Stimulated activated CD4-positive, alpha-beta T cell treated with anti-CD3 and anti-CD28 coated beads, TNF-alpha, amount 100 ng/mL, for 24 hours (primary cell): ENCODE results near the gene IL31RA.
"Not testable (repeated sequence)": the region's sequence is repeated elsewhere in the genome, so short reads cannot be mapped to it uniquely, and the experiment has no call there.

Source experiments
- DNase-seq, 3 experiments: peaks; one replicate each; pipeline ENCODE4 v3.0.0-alpha.2; 2020; ENCODE audit warnings: low read depth in 3 of 3

Gene IL31RA

GRCh38 chr5:55850839-55851674 is at the start of gene IL31RA:
Gene IL31RA, plus strand, starts transcription at chr5:55851357. Its CDS starts 214 bp downstream, at chr5:55851571.
- DNase-seq, result no peak

DNA sequence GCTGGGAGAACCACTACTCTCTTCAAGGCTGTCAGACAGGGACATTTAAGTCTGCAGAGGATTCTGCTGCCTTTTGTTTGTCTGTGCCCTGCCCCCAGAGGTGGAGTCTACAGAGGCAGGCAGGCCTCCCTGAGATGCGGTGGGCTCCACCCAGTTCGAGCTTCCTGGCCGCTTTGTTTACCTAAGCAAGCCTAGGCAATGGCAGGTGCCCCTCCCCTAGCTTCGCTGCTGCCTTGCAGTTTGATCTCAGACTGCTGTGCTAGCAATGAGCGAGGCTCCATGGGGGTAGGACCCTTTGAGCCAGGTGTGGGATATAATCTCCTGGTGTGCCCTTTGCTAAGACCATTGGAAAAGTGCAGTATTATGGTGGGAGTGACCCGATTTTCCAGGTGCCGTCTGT is 42.3 kb upstream of the IL31RA start:
- DNase-seq, result not testable (repeated sequence)

DNA sequence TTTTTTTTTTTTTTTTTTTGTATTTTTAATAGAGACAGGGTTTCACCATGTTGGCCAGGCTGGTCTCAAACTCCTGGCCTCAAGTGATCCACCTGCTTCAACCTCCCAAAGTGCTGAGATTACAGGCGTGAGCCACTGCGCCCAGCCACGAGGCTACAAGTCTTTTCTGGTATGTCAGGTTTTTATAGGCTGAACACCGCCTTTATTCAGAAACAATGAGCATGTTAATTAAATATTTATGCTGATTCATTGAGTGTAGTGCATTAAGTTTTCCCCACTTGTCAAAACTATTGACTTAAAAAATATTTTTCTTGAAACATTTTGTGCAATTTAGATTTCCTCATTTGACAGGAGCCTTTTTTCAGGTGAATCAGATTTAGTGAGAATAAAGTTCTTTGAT is 35.2 kb upstream of the IL31RA start:
- not testable (repeated sequence) for DNase-seq

GRCh38 chr5:55816342-55816741 is 34.8 kb upstream of the IL31RA start:
- DNase-seq, result no peak

DNA sequence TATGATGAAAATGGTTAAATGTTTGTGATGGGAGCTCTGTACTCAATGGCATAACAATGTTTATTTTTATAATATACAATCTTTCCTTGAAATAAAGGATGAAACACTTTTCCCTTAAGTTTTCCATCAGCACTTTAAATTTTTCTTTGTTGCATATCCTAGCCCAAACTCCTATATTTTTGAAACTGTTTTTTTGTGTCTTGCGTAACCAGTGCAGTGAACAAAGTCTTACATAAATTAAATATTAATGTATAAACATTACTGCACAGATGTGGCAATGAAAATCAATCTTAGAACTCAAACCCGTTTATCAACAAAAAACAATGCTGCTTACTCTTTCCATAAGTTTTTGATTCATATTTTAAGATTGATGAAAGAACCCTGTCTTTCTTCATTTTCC is 34.1 kb upstream of the IL31RA start:
- no peak for DNase-seq

DNA sequence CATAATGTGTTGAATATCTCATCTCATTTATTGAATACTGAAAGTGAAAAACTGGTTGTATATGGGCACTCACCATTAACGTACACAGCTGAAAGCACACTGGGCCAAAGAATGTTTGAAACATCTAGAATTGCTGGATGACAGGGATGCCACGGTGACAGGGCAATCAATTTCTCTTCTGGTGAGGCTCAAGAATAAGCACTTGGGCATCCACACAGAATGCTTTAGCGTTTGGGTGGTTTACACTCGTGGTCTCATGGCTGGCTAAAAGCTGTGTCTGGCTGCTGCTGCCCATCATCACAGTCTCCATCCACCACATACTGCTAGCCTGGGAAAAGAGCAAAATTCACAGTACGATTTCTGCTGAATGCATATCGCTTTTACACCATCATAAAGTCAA is 30.7 kb upstream of the IL31RA start:
- no peak for DNase-seq

DNA sequence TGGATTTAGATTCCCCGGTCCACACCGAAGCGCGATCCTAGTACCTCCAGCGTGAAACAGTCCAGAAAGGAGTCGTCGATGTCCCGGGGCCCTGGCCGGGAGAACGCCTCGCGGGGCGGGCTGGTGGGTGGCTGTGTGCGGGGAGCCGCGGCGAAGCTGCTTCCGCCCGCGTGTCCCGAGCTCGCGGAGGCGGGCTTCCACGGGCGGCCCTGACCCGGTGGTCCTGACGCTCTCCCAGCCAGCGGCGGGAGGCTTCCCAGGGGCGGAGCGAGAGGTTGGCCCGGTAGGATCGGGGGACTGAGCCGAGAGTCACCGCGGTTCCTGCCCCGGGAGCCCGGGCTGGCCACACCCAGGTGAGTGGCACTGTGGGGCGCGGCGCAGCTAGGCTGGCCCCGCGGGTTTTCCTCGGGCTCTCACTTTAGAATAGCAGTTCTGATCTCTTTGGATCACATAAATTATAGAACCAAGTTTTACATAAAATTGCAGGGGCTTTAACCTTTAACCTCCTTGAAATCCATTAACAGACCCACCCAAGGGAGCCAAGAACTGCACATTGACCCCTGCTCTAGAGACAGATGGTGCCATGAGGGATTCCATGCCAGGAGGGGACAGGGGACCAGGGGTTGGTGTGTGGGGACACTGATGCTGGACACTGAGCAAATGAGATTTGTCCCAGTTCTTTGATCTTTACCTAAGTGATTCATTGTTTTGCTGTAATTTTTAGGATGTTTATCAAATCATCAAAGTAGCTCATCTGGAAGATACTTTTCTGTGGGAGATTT is 29.2 kb upstream of the IL31RA start:
- peak in 1 of 3 experiments; percentile 5 for DNase-seq

GRCh38 chr5:55823151-55823796 is 27.9 kb upstream of the IL31RA start:
- DNase-seq, result no peak

GRCh38 chr5:55829956-55830355 is 21.2 kb upstream of the IL31RA start:
- DNase-seq, result no peak

- DNase-seq, result no peak
These were observed 18.7 kb upstream of the IL31RA start for GRCh38 chr5:55832446-55832845.

GRCh38 chr5:55836191-55836590 is 15.0 kb upstream of the IL31RA start:
- no peak for DNase-seq

DNA sequence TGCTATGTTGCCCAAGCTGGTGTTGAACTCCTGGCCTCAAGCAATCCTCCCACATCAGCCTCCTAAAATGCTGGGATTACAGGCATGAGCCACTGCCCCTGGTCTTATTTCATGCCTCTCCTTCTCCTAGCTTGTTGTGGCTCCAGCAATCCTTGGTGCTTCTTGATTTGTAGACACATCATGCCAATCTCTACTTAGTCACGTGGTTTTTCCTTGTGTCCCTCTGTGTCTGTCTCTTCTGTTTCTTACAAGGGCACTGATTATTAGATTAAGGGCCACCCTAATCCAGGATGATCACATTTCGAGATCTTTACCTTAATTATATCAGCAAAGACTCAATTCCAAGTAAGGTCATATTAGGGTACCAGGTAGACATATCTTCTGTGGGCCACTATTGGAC is 9.2 kb upstream of the IL31RA start:
- DNase-seq, result no peak

GRCh38 chr5:55847837-55848236 is 3.3 kb upstream of the IL31RA start:
- DNase-seq, result no peak

DNA sequence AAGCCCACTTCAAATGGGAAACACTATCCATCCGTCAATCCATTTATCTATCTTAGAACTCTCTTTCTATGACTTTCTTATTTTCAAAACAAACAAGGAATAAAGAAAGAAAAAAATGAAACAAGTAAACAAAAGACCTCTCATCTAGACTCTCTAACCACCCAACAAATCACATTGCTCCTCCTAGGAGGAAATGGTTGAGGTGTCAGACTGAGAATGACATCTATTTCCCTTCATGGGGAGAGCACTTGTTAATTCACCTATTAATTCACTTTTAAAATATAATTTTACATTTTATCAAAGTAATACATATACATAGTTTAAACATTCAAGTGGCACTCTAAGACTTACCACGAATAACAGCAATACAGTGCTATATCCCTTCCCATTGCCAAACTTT is 2.4 kb upstream of the IL31RA start:
- DNase-seq, result no peak

DNA sequence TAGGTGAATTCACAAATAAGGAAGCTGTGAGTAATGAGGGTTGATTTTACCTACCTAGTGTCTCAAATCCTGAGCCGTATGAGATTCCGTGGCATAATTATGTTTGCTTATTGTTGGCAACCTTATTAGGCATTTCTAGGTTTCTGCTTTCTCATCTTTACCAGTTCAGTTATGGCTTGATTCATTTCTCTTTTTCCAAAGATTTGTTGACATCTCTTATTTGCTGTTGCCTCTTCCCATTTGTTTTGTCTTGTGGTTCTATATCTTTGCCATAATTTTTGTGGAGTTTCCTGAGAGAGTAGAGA is 470 bp downstream of the IL31RA start:
- DNase-seq, result no peak

GRCh38 chr5:55852503-55852902 is 1.3 kb downstream of the IL31RA start:
- no peak for DNase-seq

- DNase-seq, result no peak
These were observed 2.0 kb downstream of the IL31RA start for GRCh38 chr5:55853041-55853670.

DNA sequence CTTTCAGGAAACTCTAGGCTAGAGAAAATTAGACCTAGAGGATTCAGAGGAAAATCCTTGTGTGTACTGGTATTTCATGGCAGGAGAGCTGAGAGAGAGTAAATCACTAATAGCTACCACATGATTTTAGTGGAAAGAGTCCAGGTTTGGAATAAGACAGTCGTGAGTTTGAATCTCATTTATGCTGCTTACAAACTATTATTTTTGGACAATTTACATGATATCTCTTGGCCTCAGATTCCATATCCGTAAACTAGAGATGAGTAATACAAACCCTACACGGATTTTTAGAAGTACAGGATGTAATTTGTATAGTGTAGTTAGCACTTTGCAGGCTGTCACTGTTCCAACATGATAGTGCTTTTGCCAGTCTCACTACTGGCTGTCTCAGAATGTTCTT is 2.7 kb downstream of the IL31RA start:
- no peak for DNase-seq

GRCh38 chr5:55855509-55855908 is 4.4 kb downstream of the IL31RA start:
- DNase-seq, result no peak

DNA sequence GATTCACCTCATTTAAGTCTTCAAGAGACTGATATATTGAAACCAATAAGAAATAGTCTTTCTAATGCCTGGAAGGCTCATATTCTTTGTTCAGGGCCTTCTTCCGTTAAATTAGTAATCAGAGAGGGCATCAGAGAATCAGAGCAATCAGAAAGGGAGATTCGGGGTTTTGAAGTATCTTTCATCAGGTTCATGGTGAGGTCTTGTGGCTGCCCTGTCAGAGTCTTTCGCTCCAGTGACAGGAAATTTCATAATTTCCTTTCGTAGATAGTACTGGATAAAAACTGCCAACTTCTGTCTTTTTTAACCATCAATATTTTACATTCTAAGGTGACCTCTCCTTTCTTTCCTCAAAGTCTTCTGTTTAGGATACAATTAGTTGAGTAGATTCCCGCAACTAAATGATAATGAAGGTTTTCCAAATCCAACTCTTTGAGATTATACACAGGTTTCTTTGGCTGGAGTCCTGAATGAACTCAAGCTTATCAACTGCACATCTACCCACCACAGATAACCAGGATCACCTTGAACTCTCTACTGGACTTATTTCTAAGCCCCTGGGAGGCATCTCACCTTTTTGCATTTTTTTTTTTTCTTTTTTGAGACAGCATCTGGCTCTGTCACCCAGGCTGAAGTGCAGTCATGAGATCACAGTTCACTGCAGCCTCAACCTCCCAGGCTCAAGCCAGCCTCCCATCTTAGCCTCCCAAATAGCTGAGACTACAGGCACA is 5.5 kb downstream of the IL31RA start:
- no peak for DNase-seq

- no peak for DNase-seq
These were observed 6.1 kb downstream of the IL31RA start for GRCh38 chr5:55857247-55857640.

GRCh38 chr5:55858104-55858503 is 6.9 kb downstream of the IL31RA start:
- DNase-seq, result no peak
